ENCODE results near the gene ACTN4. TPM values are rescaled to one million over a fixed set of nuclear protein-coding genes. Genes with fewer than 3 reads are reported as not detected.

Gene ACTN4
- total RNA-seq, 1 donor from 2014 or later: 454 TPM

- no peak for ATAC-seq
- peak; percentile 27 for DNase-seq
- no peak overlapping the region for H3K27ac ChIP-seq
- H3K4me1 ChIP-seq: peaks cover 4% of the 10 kb centered on the region
- no peak overlapping the region for H3K4me3 ChIP-seq
- no peaks in the 10 kb centered on the region for H3K36me3 ChIP-seq
- no peaks in the 10 kb centered on the region for H3K9me3 ChIP-seq
- intact Hi-C loops (cut with DNase I): no loop called here
- no peaks in the 10 kb centered on the region for H3K27me3 ChIP-seq (ENCODE audit: low read depth)
- TF ChIP-seq, protein P1, sequence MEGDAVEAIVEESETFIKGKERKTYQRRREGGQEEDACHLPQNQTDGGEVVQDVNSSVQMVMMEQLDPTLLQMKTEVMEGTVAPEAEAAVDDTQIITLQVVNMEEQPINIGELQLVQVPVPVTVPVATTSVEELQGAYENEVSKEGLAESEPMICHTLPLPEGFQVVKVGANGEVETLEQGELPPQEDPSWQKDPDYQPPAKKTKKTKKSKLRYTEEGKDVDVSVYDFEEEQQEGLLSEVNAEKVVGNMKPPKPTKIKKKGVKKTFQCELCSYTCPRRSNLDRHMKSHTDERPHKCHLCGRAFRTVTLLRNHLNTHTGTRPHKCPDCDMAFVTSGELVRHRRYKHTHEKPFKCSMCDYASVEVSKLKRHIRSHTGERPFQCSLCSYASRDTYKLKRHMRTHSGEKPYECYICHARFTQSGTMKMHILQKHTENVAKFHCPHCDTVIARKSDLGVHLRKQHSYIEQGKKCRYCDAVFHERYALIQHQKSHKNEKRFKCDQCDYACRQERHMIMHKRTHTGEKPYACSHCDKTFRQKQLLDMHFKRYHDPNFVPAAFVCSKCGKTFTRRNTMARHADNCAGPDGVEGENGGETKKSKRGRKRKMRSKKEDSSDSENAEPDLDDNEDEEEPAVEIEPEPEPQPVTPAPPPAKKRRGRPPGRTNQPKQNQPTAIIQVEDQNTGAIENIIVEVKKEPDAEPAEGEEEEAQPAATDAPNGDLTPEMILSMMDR (IDR thresholded peaks at IDR 0.05): no peak
Measured at GRCh38 chr19:38741670-38742069, 94.2 kb downstream of the ACTN4 start.

DNA sequence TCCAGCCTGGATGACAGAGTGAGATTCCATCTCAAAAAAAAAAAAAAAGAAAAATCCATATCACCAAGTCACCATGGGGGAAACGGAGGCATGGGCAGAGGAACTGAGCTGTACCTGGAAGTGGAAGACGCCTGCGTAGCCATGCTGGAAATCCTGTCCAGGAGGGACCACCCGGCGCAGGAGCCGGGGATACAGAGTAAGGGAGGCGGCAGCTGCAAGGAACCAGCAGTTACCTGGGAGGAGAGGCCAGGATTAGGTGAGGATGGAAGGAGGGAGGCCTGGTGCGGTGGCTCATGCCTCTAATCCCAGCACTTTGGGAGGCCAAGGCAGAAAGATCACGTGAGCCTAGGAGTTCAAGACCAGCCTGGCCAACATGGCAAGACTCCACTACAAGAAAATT is 94.8 kb downstream of the ACTN4 start:
- Histone ChIP-seq H3K9me3 (no peaks in the 10 kb centered on the region), H3K4me3 (no peak overlapping the region), H3K27ac (no peak overlapping the region), H3K4me1 (peaks cover 1% of the 10 kb centered on the region), H3K27me3 (ENCODE audit: low read depth) (no peaks in the 10 kb centered on the region), H3K36me3 (no peaks in the 10 kb centered on the region)
- DNase-seq: peak; percentile 39
- no peak for ATAC-seq
- TF ChIP-seq, protein P1 (IDR thresholded peaks at IDR 0.05): no peak
- intact Hi-C loops (cut with DNase I): no loop called here

GRCh38 chr19:38742906-38743305 is 95.5 kb downstream of the ACTN4 start:
- Histone ChIP-seq H3K4me1 (no peaks in the 10 kb centered on the region), H3K27me3 (ENCODE audit: low read depth) (no peaks in the 10 kb centered on the region), H3K4me3 (no peak overlapping the region), H3K27ac (no peak overlapping the region), H3K36me3 (no peaks in the 10 kb centered on the region), H3K9me3 (no peaks in the 10 kb centered on the region)
- intact Hi-C loops (cut with DNase I): no loop called here
- DNase-seq (peak; percentile 14), ATAC-seq (no peak)
- TF ChIP-seq, protein P1 (IDR thresholded peaks at IDR 0.05): no peak

GRCh38 chr19:38743394-38744297 is 96.2 kb downstream of the ACTN4 start:
- no peaks in the 10 kb centered on the region for H3K4me1 ChIP-seq
- H3K27ac ChIP-seq: no peak overlapping the region
- no peak overlapping the region for H3K4me3 ChIP-seq
- H3K9me3 ChIP-seq: no peaks in the 10 kb centered on the region
- no peaks in the 10 kb centered on the region for H3K27me3 ChIP-seq (ENCODE audit: low read depth)
- intact Hi-C loops (cut with DNase I): no loop called here
- TF ChIP-seq, protein P1 (IDR thresholded peaks at IDR 0.05): no peak
- H3K36me3 ChIP-seq: no peaks in the 10 kb centered on the region
- DNase-seq (peak; percentile 45), ATAC-seq (no peak)

GRCh38 chr19:38744298-38744681 is 96.8 kb downstream of the ACTN4 start, which contains the start of gene CAPN12:
Gene CAPN12, minus strand, starts transcription at chr19:38744474. Its CDS starts 309 bp downstream, at chr19:38744165.
- Histone ChIP-seq H3K27me3 (ENCODE audit: low read depth) (no peaks in the 10 kb centered on the region), H3K4me3 (no peak within 1 kb of the TSS), H3K9me3 (no peaks in the 10 kb centered on the region), H3K27ac (no peak within 1 kb of the TSS), H3K36me3 (no peaks in the 10 kb centered on the region), H3K4me1 (no peaks in the 10 kb centered on the region)
- TF ChIP-seq, protein P1 (IDR thresholded peaks at IDR 0.05): no peak
- ATAC-seq (no peak), DNase-seq (no peak)
- intact Hi-C loops (cut with DNase I): no loop called here
